ENCODE results near the gene SPATA13. TPM values are rescaled to one million over a fixed set of nuclear protein-coding genes. Genes with fewer than 3 reads are reported as not detected.

SPATA13 gene
- total and polyA plus RNA-seq, 2 donors (not counting 3 experiments of a cell fraction or from before 2014, with no cell fraction given) = 6.6 to 12.9 TPM

GRCh38 chr13:24282256-24282655 lies 121.7 kb downstream of the SPATA13 start:
- no peaks in the 10 kb centered on the region for H3K9me3 ChIP-seq (replicated peaks; ENCODE audit: control insufficient read depth, insufficient read depth, low read length)
- peaks cover 0 to 3% of the 10 kb centered on the region in 2 experiments for H3K36me3 ChIP-seq (ENCODE audit: control insufficient read depth in 2 of 2, extremely low read depth in 1 of 2, insufficient read depth in 2 of 2, low read length in 2 of 2)
- no peak overlapping the region for H2AFZ ChIP-seq (ENCODE audit: low read depth, low read length)
- H3K27ac ChIP-seq (ENCODE audit: insufficient read depth, low read depth, low read length) = no peak overlapping the region
- no peak overlapping the region for H3K4me3 ChIP-seq (replicated peaks in 1 of 3; ENCODE audit: insufficient read depth in 1 of 3, low read depth in 1 of 3, low read length in 3 of 3)
- no peaks in the 10 kb centered on the region for H3K4me1 ChIP-seq (ENCODE audit: control insufficient read depth, extremely low read depth, insufficient read depth, low read length)
- CTCF ChIA-PET = interaction anchor here (1.2 kb wide), 1 partner anchor 54 kb away, joined by 4 read pairs; no protein-coding TSS in a partner anchor
- no peaks in the 10 kb centered on the region for H3K27me3 ChIP-seq (ENCODE audit: control insufficient read depth in 2 of 2, insufficient read depth in 2 of 2, low read length in 2 of 2)
- no peak overlapping the region for H3K4me2 ChIP-seq (ENCODE audit: insufficient read depth, low read length)
- no peak overlapping the region for H3K9ac ChIP-seq (replicated peaks; ENCODE audit: extremely low read depth, insufficient read depth, low read length)
- TF ChIP-seq JUN (IDR thresholded peaks at IDR 0.05; ENCODE audit: borderline replicate concordance, insufficient read depth, insufficient read length, low read depth) (no peak), MYC (IDR thresholded peaks at IDR 0.05; ENCODE audit: low read depth, low read length) (no peak), FOS (IDR thresholded peaks at IDR 0.05; ENCODE audit: borderline replicate concordance, insufficient read depth, low read length) (no peak), POLR2AphosphoS5 (IDR thresholded peaks at IDR 0.05; ENCODE audit: insufficient read depth, low read depth, low read length) (no peak), POLR2A (IDR thresholded peaks at IDR 0.05; ENCODE audit: low read depth, low read length) (no peak), CTCF (IDR thresholded peaks at IDR 0.05; ENCODE audit: extremely low read depth in 1 of 2, insufficient read depth in 1 of 2, low read depth in 1 of 2, low read length in 2 of 2) (no peak), MAX (IDR thresholded peaks at IDR 0.05; ENCODE audit: insufficient read depth, insufficient read length) (no peak), GATA2 (IDR thresholded peaks at IDR 0.05; ENCODE audit: insufficient read depth, insufficient read length, low read depth, low read length) (no peak), EZH2 (IDR thresholded peaks at IDR 0.05; ENCODE audit: borderline replicate concordance, low read depth, low read length, severe bottlenecking) (no peak)
- intact Hi-C loops (cut with micrococcal nuclease) (no loop called here), dilution Hi-C loops (cut with MboI; ENCODE audit: extremely low pct_ligation_motif_present, low sequenced_read_pairs) (no loop called here)
- FAIRE-seq (no peak), DNase-seq (ENCODE audit: low read depth, low spot score) (no peak)
- POLR2A ChIA-PET = no interaction called here
- no peaks in the 10 kb centered on the region for H3K9me1 ChIP-seq (replicated peaks; ENCODE audit: control insufficient read depth, extremely low read depth, insufficient read depth, low read length)
- H4K20me1 ChIP-seq (replicated peaks; ENCODE audit: control insufficient read depth, extremely low read depth, insufficient read depth, low read length) = no peaks in the 10 kb centered on the region
- BruUV-seq (replicated peaks) = no TSS peak
- H3K79me2 ChIP-seq (ENCODE audit: control insufficient read depth, insufficient read depth, low read length) = no peaks in the 10 kb centered on the region

All from endothelial cell of umbilical vein (primary cell).